Posterior vena cava (tissue), 2 donors: ENCODE data around the gene STAT4. TPM values are rescaled to one million over a fixed set of nuclear protein-coding genes. Genes with fewer than 3 reads are reported as not detected.
"Not testable (repeated sequence)": the region's sequence is repeated elsewhere in the genome, so short reads cannot be mapped to it uniquely, and the experiment has no call there.

ENCODE experiments used
- DNase-seq: peaks from one replicate; pipeline ENCODE4 v3.0.0-alpha.2; 2020; ENCODE audit warnings: low spot score
- intact Hi-C, 2 donors: fragments of 100-400 bp; cut with DNase I; formaldehyde crosslinking; loops; one replicate each; pipeline versions ENCODE4 v1.14.1 to v1.14.2; 2022 to 2023
- total RNA-seq, 2 donors: library from RNA; stranded (reverse); fragmentation: NEBNext Ultra II Directional; extraction: Animal tissue kit (Norgen Biotek cat#: 25700); gene quantifications; one replicate each; pipeline ENCODE4 v1.2.1, GENCODE V29; 2021
- donor health status: DM: yes; HTN: yes; CAD: no.
- donor health status: DM: yes; HTN: yes; CAD: no.

The STAT4 gene
- total RNA-seq, 2 donors from 2014 or later = 2.2 to 2.5 TPM

DNA sequence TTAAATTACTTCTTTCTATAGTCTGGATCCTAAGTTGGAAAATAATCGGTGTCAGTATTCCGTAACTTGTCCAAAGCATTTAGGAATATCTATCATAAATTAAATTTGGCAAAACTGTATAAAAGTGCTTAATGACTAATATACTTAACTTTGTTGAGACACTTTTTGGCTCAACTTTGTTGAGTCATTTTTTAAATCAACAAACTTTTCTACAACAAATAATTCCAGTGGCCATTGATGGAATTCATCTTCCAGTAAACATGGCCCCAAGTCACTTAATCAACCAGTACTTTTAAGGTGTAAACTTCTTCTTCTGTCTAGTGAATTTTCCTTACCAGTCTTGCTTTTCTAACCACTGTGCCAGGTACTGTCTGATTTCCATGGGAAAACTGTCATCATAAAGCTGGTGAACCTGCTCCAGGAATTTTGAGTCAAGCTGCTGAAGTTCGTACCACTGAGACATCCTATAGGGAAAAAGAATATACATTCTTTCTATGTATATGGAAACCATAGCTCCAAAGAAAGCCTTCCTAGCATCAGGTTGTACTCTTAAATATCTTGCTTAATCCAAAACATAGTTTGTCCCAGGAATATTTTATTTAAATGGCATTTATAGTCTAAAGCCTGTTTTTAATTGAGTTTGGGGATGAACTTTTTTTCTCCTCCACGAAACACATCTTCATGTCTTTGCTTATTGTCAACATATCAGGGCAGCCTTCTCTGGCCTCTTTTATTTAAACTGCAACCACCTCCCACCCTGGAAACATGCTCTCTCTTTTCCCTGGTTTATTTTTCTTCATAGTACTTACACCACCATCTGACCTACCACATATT, 141.0 kb downstream of the STAT4 start:
- intact Hi-C loops = loop anchor here in 1 of 2 donors (2.0 kb wide), 1 partner anchor 49 kb away; no protein-coding TSS in a partner anchor
- DNase-seq = no peak

DNA sequence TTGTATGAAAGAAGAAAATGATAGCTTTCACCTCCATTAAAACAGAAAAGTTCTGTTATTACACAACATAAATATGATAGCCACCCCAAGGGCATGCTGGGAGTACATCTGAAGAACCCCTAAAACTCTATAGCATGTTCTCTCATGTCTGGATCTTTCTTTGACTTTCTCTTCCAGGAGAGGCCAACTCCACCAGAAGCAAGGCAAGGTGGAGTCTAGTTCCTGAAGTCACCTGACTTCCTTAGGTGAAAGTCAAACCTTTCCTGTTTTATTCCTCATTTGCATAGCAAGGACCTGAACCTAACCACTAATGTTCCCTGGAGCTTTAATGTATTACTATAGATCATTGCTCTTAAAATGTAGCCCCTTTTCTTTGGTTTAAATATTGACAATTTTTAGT, 142.5 kb downstream of the STAT4 start:
- intact Hi-C loops = loop anchor here in 1 of 2 donors (2.0 kb wide), 1 partner anchor 47 kb away; no protein-coding TSS in a partner anchor
- DNase-seq = no peak

DNA sequence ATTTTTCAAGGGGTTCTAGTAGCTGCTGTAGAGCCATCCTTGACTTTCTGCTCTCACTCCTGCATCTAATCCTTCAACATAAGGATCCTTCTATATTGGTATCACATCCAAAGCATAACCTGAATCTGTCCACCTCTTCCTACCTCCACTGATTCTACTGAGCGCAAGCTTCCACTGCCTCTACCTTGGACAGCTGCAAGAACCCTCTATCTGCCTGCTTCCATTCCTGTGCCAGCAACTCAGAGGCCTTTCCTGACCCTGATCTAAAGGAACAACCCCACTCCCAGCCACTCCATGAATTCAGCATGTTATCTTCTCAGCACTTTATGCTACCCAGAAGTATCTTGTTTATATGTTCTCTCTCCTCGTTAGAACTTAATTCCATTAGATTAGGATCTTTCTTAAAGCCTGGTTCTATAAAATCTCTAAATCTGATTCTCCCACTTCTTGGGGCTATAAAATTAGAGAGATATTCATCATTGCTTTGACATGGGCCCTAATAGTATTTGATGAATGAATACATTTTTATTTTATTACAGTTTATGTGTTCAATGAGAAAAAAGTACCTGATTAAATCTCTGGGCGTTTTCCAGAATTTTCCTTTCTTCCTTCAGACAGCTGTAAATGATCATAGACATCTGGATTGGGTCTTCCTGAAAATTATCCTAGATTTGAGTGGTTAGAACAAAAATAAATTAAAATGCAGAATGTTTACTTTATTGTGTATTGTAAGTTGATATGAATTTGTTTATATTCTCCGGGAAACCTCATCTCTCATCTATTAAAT, 143.6 kb downstream of the STAT4 start:
- intact Hi-C loops = no loop called here
- no peak for DNase-seq

DNA sequence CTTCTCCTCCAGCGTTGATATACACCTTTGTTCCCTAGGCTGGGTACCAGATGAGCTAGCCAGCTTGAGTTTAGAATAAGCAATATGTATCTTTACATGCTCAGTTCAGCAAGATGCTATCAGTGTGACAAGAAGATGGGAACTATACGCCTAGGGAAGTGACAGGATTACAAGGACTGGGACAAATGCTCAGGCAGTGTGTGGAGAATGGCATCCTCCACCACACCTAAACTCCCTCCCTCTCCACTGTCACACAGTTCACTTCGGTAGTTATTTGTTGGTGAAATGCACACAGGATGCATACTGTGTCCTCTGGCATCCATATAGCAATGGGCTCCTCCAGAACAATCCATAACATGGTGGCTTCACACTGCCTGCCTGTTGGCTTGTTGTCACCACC, 144.5 kb downstream of the STAT4 start:
- intact Hi-C loops = no loop called here
- no peak for DNase-seq

DNA sequence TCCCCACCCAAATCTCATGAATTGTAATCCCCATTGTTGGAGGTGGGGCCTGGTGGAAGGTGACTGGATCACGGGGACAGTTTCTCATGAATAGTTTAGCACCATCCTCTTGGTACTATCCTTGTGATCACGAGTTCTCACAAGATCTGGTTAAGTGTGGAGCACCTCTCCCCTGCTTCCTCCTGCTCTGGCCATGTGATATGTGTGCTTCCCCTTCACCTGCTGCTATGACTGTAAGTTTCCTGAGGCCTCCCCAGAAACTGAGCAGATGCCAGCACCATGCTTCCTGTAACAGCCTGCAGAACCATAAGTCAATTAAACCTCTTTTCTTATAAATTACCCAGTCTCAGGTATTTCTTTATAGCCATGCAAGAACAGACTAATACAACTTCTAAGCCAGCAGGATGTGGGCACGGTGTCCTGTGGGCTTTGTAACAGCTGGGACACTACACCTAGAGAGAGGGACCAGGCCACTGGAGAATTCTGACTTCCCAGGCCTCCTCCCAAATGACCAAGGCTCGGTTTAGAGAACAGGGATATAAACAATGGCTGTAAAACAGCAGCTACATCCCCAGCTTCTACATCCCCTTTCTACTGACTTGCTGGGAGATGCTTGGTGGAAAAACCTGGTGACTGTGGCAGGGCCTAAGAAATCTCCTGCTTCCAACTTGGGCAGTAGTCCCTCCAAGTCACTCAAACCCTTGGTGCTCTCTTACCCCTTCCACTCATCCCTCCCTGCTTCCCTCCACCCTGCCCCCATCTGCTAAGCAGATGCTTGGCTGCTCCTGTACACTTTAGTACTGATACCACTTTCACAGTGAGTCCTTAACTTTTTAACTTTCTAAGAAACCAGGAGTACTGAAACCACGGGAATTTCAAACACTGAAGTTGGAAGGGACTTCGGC, 147.1 kb downstream of the STAT4 start:
- intact Hi-C loops = no loop called here
- no peak for DNase-seq

DNA sequence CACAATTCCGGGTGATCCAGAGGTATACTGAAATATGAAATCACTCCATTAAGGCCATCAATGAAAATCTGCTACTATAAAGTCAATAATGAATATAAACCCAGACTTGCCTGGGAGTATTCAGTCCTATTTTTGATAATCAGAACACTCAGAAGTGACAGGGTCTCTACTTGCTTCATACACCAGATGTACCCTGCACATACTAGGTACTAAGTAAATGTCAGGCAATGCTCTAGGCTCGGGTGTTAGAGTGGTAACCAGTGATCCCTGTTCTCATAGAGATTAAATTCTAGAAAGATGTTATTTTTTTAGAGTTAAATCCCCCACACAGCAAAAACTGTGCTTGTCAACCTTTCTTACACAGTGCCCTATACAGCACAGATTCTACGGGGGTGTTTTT, 149.2 kb downstream of the STAT4 start:
- no peak for DNase-seq
- intact Hi-C loops = no loop called here

DNA sequence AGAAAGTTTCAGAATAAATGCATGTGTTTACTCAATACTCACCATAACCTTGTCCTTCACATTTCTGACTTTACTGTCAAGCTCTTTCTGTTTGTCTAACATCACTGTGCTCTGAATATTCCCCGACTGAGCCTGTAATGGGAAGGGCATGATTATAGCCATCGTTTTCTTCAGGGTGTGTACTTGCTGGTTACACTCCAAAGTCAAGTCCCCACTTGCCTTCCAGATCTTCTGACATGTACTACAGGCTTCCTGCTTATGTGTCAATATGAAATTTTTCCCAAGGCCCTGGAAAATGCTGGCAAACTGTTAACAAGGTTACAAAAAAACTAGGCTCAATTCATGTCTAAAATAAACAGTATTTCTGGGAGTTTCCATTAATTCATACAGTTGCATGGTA, 149.8 kb downstream of the STAT4 start:
- DNase-seq = no peak
- intact Hi-C loops = no loop called here

DNA sequence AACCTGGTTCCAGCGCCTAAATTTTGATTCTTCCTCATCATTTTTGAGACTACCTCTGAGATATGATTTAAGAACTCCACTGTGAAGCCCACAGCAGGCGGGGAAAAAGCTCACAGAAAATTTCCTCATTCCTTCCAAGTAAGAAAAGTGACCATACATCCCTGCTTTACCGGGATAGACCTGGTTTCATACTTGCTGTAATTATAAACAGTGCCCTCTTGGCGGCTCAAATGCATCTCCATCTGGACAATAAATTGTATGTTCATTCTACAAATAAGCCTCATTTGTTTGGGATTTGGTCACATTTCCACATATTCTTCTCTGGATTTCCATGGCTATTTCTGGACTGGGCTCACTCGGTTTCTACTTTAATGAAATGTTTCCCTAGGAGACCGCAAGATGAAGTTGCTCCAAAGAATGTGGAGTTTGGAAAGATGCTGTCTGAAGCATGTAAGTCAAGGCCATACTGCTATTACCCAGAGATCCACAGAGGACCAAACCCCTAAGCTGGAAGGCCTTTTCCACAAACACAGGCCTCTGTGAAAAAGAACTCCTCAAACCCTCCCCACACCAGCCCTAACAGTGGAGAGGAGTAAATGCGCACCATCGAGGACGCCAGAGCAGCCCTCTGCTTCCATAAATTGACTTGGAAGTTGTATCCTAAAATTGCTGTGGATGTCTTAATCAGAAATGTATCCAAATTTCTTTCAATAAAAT, 150.7 kb downstream of the STAT4 start:
- DNase-seq = no peak
- intact Hi-C loops = no loop called here

DNA sequence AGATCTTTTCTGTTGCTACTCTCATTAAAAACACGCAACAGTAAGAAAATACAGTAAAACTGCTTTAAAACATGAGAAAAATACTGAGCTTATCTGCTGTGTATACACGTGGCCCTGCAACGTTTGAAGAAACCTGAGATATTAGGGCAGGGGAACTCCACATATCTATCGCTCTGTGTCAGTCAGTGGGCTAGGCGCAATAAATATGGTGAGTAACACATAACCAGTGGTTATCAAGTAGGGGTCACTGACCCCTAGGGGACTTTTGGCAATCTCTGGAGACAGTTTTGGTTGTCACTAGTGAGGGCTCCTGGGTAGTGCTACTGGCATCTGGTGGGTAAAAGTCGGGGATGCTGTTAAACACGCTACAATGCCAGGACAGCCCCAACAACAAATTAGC, 151.7 kb downstream of the STAT4 start:
- intact Hi-C loops = no loop called here
- no peak for DNase-seq

DNA sequence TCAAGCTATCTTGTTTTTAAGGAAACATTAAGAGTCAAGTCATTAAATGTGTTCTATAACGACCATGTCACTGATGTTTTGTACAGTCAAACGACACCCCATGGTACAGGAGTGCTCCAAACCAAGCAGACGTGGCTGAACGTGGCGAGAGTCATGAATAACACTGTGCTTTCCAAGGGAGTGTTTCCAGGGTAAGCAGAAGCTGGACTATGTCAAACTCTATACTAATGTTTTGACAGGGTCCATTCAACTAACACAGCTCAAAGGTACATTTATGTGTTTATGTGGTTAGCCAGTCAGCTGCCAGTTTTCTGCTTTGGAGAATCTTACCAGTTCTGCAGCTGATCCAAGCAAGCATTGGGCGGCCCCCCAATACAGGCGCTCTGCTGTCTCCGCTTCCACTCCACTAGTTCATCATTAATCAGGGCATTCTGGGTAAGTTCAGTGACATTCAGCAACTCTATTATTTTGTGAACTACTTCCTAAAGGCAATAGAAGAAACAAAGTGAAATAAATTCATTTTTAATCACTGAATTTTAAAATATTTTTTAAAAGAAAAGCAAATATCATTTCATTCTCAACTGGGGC, 153.2 kb downstream of the STAT4 start:
- intact Hi-C loops = no loop called here
- no peak for DNase-seq

DNA sequence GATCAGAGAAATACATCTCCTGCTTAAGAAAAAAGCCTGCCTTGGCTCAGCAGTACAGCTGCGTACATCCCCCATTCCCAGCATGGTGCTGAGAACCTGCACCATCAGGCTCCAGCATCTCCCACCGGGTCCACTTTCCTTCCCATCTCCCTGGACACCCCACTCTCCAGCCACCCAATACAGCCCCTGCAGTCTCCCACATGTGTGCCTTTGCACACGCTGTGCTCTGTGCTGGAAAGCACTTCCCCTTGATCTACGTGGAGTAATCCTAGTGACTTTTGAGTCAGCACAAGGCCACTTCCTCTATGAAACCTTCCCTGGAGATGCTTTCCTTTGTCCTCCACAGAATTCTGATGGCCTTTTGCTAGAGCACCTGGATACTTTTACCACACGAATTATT, 153.8 kb downstream of the STAT4 start:
- no peak for DNase-seq
- intact Hi-C loops = no loop called here

DNA sequence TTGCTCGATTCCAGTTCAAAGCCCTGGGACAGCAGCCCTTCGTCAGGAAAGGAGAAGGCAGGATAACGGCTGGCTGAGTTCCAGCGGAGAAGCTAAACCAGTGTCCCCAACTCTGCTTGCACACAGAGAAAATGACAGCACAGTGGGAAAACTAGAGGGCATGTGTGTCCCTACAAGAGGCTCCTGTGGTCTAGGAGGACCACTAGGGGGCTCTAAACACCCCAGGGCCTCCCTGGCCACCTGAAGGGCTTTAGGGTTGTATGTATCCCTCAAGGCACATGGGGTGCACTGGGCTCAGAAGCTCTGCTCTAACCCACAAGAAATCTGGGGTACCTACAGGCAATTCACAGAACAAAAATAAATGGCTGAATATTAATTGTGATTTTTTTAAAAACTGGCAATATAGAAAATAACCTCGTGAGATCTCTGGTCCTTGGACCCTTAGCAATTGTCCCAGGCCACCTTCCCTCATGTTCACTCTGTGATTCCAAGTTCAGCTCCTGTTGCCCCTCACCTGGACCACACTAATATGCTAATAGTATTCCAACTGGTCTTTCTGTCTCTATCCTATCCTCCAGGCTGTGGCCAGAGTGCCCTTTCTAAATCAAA, 154.4 kb downstream of the STAT4 start:
- no peak for DNase-seq
- intact Hi-C loops = no loop called here

DNA sequence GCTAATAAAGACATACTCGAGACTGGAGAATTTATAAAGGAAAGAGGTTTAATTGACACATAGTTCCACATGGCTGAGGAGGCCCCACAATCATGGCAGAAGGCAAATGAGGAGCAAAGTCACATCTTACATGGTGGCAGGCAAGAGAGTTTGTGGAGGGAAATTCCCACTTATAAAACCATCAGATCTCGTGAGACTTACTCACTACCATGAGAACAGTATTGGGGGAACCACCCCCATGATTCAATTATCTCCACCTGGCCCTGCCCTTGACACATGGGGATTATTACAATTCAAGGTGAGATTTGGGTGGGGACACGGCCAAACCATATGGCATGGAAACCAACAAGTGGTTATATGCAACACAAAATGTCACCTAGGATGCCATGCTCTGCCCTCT, 155.5 kb downstream of the STAT4 start:
- intact Hi-C loops = not testable (repeated sequence)

DNA sequence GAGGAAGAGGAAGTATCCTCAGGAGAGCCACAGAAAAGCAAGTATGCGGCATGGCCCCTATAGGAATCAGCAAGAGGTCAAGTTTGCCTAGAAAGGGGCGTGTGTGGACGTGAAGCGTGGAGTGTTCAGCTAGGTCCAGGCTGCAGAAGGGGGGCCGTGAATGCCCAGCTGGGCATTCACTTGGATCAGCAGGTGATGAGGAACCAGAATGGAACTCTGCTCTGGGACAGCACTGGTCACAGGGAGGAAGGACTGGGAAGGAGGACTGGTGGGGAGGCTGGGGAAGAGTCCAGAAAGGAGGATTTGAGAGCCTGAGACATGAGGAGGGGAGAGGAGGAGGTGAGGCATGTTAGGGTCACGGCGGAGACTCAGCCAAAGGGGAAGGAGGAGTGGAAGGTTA, 156.6 kb downstream of the STAT4 start:
- intact Hi-C loops = no loop called here
- no peak for DNase-seq

More for the DNA sequence above, 155.5 kb downstream of the STAT4 start:
- DNase-seq = not testable (repeated sequence)

DNA sequence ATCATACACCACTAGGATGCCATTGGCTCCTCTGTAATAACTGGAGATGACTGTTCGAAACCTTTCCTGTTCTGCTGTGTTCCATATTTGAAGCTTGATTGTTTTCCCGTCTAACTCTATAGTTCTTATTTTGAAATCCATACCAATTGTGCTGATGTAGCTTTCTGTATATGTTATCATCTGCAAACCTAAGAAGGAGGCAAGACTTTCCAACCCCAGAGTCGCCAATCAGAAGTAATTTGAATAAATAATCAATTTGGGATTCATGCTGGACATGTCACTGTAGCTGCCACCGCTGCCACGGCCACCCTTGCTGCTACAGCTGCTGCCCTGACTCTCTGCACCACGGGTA, 157.5 kb downstream of the STAT4 start:
- intact Hi-C loops = no loop called here
- no peak for DNase-seq

DNA sequence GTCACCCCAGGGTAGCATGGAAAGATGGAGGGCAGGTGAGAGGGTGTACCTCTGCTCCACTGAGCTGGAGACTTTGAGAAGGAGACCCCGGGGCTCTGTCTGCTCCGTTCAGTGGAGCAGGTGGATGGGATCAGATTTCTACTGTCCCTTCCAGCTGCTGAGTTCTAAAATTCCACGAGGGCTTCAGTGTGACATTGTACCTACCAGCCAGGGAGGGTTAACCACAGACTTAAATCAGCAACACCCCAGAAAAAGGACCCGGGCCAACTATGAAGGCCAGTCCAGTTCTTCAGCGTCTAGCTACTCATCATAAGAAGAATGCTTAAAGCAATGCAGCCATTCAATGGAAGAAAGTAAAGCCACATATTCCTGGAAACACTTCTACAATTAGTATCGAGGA, 160.7 kb downstream of the STAT4 start:
- DNase-seq = no peak
- intact Hi-C loops = no loop called here

DNA sequence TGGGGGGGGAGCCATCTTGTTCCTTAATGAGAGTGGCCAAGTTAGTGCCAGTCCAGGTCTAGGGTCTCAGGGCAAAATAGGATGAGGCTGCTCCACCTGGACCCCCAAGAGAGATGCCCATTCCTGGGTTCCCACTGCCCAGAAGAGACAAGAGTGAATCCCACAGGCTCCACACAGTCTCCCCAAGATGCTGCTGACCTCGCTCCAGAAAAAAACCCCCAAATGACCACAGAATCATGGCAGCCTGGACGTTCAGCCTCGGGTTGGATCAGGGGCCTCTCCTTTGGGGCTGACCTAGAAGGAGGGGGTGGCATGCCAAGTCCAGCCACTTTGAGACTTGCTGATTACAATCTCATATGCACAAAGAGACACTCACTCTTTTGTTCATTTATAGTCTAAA, 161.9 kb downstream of the STAT4 start:
- intact Hi-C loops = no loop called here
- no peak for DNase-seq

DNA sequence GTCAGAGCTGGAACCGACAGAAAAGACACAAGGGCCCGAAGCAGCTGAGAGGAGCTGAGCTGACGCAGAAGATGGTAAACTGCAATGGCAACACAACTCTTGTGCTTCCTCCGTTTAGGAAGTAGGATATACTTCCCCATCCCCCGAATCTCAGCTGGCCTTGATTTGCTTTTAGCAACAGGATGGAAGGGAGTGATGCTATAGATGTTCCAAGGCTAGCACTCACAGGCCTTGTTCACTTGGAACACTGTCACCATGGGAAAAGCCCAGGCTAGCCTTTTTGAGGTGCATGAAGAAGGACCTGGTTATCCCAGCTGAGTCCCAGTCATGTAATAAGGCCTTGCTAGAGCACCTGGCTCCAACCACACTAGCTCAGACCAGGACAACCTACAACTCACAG, 162.9 kb downstream of the STAT4 start:
- DNase-seq = no peak
- intact Hi-C loops = loop anchor here in 1 of 2 donors (1.0 kb wide), 1 partner anchor 23 kb away; no protein-coding TSS in a partner anchor
